Nucleus accumbens (tissue), 56 donors: ENCODE data around the gene SPARCL1.
"Not testable (repeated sequence)": the region's sequence is repeated elsewhere in the genome, so short reads cannot be mapped to it uniquely, and the experiment has no call there.

ENCODE experiments used
- DNase-seq, 56 donors: peaks; one replicate each; lab custom pipeline; 2025; lab: John Stamatoyannopoulos, UW

Gene SPARCL1, protein sequence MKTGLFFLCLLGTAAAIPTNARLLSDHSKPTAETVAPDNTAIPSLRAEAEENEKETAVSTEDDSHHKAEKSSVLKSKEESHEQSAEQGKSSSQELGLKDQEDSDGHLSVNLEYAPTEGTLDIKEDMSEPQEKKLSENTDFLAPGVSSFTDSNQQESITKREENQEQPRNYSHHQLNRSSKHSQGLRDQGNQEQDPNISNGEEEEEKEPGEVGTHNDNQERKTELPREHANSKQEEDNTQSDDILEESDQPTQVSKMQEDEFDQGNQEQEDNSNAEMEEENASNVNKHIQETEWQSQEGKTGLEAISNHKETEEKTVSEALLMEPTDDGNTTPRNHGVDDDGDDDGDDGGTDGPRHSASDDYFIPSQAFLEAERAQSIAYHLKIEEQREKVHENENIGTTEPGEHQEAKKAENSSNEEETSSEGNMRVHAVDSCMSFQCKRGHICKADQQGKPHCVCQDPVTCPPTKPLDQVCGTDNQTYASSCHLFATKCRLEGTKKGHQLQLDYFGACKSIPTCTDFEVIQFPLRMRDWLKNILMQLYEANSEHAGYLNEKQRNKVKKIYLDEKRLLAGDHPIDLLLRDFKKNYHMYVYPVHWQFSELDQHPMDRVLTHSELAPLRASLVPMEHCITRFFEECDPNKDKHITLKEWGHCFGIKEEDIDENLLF

DNA sequence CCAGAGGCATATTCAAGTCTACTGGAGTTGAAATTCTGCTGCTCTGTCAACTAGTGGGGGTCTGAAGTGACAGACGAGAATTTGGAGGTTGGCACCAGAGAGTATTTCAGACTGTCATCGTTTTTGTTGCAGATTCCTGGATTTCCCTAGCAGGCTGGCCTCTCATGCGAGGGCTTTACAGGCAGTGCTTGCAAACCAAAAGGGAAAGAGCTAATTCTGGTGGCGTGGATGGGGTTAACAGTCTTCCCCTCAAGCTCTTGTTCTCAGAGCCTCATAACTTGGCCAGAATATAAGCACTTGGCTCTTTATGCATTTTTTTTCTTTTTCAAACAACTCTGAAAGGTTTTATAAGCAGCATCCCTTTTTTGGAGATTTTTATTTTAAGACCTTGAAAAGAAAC, at the start of gene SPARCL1:
Gene SPARCL1 (minus strand): TSS at position 190 of the 400 bp plus-strand sequence. CDS start 29,802 bp downstream, outside the sequence.
- DNase-seq: peak in 21 of 56 donors; percentile 5 to 56 (median 20)

DNA sequence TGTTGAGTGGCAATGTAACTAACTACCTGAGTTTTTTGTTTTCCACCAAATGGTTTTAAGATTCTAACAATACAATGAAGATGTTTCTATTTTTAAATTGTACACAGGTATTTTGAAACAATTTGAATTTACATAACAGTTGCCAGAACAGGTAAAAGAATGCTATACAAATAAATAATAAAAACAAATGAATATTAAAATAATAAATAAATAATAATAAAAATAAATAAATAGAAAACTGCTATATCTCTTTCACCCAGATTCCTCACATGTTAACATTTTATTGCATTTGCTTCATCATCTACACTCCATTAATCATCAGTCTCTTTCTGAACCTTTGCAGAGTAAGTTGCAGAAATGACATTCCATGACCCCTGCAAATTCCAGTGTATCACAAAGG, 46.8 kb upstream of the SPARCL1 start:
- no peak for DNase-seq

DNA sequence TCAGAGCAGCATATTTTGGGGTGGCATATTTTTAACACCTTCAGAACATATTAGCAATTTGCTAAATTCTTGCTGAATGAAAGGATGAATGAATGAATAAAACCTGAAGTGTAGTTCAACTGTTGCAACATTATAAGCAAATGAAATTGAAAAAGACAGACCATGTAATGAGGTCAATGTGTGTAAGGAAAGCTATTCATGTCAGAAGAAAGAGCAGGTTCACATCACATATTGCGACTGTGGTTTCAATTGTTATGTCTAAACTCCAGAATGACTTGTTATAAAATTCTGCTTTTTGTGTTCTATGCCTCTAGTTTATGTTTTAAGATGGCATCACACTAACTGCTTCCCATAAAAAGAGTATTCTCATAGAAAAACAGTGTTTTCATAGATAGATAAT, 46.2 kb upstream of the SPARCL1 start:
- no peak for DNase-seq

DNA sequence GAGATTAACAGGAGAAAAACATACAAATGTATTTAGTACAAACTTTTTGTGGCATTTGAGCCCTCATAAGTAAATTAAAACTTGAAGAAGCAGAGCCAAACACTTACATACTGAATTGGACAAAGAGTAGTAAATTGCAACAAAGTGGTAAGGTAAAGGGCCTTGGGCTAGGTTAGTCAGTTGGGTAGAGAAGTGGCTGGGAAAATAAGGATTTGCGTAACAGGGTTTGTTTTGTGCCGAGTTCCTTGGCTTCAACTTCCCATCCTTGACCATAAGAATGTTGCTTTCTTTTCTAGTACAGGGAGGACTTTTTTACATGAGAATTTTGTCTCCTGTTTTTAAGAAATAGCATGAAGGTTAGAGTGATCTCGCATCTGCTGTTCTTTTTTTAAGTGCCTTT, 45.8 kb upstream of the SPARCL1 start:
- DNase-seq: no peak

DNA sequence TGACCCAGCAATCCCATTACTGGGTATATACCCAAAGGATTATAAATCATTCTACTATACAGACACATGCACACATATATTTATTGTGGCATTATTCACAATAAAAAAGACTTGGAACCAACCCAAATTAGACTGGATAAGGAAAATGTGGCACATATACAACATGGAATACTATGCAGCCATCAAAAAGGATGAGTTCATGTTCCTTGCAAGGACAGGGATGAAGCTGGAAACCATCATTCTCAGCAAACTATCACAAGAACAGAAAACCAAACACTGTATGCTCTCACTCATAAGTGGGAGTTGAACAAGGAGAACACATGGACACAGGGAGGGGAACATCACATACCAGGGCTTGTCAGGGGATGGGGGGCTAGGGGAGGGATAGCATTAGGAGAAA, 45.2 kb upstream of the SPARCL1 start:
- DNase-seq: not testable (repeated sequence)

DNA sequence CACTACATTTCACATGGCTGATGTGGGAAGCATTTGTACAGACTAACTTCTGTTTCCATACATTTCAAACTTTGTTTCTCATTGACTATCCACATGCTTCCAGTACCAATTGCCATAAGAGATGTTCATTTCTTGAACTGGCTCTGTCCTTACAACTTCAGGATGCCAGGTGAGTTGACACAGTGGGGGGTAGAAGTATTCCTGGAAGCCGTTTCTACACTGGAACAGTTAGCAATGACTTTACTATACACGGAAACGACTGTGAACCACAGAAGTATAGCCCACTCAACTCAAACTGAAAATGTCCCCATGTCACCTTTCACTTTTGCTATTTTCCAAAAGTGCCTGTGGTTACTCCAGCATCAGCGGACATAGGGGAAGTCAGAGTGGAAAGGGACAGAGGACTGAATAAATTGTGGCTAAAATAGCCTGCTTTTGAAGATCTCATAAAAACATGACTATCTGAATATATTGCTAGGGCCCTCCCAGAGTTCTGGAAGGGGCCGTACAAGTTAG, 41.2 kb upstream of the SPARCL1 start:
- DNase-seq: no peak

DNA sequence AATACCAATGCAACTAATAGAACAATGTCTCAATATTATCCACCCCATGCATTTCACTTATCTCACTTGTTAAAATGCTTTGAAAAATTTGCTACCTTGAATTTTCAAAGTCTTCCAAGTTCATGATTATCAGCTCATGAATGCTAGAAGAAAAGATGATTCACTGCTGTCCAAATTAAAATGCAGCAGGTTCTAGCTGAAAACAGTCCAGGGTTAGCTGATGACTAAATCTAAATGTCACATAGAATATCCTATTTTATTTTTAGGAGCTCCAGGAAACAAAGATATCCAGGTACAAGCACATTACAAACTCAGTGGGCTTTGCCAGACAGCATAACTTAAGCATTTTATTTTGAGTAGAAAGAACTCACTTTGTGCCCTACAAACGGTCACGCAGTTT, 38.0 kb upstream of the SPARCL1 start:
- no peak for DNase-seq

DNA sequence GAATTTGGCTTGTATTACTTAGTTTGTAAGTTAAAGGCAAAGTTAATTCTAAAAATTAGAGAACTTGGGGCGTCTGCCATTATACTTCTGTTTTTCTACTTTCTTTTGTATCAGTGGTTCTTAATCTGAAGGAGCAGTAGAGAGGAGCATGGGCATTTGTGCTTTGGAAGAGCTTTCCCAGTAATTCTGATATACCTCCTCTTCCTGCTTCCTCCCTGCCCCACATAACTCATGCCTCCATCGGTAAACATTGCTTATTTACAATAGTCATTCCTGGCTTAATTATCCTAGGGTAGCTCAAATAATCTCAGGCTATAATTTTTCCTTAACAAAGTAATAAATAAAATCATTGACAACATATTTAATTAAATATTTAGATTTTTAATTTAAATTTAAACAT, 37.1 kb upstream of the SPARCL1 start:
- DNase-seq: no peak

DNA sequence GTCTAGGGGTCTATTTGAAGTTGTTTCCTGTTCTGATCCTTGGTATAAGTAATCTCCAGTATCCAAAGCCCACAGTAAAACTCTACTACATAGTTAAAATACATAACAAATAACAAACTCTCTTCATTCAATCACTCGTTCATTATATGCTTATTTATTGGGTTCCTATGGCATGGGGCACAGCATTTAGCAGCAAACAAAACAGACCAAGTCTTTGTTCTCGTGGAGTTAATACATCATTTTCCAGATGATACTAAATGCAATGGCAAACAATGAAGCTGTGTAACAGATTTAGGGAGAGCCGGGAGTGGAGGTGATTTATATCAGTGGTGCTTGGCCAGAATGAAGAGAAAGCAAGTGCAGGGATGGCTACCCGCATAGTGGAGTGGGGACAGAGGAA, 36.6 kb upstream of the SPARCL1 start:
- no peak for DNase-seq

DNA sequence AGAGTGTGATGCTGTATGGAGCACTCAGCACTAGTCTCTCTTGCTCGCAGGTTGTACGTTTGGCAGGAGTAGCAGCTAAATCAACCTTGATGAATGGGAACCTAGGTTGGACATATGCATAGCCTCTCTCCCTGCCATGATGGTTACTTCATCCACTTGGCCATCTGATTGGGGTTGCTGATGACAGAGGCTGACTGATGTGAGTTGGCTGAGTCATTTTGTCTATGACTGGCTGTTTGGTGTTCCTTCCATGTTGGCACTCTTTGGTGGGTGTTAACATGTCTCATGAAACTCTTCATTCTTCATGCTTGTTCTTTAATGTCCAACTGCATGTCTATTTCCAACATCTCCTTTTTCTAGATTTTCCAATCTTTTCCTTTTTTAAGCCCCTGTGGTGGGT, 31.6 kb upstream of the SPARCL1 start:
- DNase-seq: no peak

DNA sequence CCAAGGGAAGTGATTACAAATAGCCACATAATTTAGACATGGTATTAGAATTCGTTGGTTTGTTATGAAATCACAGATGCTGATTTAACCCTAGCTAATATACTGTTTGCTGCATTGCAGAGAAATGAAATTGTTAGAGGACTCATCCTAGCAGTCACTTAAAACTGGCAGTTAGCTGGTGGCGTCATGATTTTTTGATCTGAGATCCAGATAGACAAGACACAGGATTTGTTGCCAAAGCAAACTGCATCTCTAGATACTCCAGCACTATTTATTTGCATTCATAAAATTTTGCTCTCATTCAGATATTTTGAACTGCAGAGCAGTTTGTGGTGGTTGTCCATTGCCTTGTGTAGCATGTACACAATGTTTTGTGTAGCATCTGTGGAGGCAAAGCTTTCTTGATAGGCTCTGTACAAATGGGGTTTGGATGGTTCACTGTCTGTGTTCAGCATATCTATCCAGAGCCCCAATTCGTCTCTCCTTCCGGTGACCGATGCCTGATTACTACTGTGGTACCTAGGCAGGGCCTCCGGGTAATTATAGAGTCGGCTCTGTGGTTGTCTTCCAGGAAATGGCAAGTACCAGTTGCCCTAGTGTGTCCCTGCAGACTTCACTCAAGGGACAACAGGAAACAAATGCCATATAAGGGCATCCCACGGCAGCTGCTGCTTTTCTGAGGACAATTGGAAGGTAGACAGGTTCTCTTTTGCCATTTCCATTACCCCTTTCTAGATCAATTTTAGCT, 30.1 kb upstream of the SPARCL1 start:
- DNase-seq: no peak

DNA sequence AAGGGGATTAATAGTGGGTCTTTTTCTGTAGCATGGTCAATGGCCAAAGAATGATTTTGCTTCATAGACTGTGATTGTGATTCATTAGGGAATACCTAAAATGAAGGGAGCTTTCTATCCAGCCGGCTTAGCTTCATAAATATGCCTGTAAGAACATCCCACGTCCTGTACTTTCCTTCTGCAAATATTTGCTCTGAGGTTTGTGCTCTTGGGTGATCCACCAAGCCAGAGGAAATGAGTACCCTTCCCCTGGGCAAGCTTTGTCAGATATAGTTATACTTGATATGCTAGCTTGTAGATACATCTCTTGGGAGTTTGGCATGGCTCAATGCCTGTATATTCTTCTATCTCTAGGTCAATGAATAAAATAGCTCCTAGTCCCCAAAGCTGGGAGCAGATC, 28.2 kb upstream of the SPARCL1 start:
- DNase-seq: no peak

DNA sequence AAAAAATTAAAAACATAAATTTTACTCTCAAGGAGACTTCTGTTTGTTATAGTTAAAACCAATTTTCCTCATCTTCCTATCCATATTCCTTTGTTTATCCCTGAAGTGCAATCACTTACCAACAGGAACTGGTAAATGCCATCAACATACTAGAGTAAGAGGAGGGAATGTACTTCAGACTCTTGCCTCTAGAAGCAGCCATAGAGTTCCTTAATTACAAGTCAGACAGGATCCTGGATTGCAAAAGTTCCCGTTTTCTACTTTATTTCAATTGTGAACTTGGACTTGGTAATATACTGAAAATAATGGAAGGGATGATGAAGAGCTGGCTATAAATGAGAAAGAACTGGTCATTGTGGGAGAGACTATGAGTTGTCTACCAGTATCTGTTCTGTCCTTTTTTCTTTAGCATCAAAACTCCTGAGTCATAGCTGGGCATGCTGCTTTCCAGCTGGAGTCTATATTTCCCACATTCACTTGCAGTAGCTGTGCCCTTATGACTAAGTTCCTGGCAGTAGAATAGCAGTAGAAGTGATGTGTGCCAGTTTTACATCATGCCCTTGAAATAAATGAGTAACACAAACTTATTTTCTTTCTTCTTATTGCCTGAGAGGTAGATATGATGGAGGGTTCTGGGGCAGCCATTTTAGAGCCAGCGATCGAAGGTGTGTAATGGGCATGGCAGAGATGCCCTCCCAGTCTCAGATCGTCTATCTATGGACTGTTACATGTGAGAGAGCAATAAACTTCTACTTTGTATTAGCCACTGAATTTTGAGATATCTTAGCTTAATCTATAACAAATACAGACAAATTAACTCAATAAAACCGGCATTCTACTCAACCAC, 26.8 kb upstream of the SPARCL1 start:
- DNase-seq: no peak

DNA sequence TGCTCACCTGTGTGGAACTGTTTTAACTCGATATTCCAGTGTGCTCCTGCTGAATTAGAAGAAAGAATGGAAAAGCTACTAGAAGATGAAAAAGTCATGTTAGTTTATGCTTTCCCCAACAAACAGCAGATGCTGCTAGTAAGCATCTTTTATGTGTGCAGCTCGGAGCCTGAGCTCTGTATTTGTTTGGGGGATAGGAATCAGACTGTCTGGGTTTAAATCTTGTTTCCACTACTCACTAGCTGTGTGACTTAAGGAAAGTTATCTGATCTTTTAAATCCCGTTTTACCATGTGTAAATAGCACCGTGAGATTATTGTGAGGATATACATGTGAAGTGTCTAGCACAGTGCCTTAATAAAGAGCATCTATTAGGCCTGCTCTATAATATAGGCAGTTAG, 24.0 kb upstream of the SPARCL1 start:
- DNase-seq: no peak

DNA sequence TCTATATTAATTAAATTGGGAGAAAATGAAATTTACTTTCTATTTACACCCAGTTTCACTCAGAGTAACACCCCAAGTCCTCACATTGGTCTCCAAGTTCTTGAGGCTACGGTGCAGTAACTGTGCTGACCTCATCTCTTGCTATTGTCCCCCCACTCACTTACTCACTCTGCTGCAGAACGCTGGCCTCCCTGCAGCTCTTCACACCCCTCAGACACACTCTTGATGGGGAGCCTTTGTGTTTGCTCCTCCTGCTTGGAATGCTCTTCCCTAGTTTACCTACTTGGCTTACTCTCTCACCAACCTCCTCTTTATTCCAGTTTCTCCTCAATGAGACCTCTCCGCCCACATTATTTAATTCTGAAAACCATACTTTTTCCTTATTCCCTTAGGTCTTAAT, 22.2 kb upstream of the SPARCL1 start:
- no peak for DNase-seq

DNA sequence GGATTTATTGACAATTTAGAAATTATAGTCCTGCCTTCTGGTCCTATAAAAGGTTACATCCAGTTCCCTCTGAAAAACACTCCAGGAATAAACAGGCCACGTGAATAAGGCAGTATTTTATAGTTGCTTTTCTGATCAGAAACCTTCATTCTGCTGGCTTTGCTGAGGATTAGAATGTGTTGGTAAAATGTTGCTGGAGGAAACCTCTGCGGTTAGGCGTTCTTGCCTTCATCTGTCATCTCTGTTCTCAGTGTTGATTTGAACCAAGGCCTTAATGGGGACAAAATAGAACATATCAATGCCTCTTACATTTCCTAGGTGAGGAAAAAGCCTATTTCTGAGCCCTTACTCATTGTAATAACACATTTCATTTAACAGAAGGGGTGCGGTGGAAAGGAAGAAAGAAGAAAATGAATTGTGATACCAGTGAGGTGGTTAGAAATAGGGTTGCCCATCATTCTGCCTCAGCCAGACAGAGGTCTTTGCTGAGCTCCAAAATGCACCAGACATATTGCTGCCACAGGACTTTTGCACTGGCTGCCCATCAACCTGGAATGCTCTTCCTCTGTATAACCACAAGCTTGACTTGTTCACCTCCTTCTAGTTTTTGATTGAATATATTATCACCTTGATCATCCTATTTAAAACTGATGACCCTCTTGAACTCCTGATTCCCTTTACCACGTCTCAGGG, 18.0 kb upstream of the SPARCL1 start:
- no peak for DNase-seq

DNA sequence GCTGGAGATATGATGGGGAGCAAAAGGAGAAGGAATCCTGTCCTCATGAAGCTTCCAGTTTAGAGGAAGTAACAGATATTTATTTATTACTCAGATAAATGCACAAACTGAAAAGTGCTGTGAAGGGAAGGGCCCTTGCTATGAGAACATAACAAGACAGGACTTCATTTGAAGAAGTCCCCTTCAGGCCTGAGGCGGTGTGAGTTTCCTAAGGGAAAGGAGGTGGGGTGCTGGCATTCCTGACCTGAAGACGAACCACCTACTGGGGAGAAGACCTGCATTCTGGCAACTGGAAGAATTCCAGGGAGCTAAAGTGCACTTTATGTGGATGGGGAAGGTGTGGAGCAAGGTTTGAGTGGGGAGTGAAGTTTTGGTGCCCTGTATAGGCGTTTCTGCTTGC, 15.9 kb upstream of the SPARCL1 start:
- no peak for DNase-seq

DNA sequence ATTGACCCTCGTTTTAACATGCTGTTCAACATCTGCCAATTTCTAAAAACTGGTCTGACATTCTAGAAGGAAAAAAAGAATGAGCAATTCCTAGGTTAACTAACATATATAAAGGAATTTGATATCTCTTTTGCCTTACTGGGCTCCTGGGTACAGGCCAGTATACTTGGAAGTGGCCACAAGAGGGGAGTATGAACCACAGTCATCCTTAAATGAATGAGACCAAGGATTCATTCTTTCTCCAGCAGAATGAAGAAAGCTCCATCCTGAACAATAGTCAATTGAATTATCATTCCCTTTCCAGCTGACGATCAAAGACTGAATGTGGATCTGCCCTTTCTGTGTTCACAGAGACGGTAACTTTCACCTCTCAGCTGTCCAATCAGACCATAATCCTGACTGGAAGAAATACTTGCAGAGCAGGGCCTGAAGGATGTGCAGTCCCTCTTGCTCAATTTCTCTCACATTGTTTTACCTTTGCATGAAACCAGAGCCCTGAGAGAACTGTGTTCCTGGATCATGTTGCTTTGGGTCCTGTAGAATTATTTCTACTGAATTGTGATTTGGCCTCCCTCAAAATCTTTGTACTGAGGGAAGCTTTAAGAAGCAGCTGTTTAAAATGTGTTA, 14.8 kb upstream of the SPARCL1 start:
- DNase-seq: peak in 6 of 56 donors; percentile 5 to 25 (median 18)

DNA sequence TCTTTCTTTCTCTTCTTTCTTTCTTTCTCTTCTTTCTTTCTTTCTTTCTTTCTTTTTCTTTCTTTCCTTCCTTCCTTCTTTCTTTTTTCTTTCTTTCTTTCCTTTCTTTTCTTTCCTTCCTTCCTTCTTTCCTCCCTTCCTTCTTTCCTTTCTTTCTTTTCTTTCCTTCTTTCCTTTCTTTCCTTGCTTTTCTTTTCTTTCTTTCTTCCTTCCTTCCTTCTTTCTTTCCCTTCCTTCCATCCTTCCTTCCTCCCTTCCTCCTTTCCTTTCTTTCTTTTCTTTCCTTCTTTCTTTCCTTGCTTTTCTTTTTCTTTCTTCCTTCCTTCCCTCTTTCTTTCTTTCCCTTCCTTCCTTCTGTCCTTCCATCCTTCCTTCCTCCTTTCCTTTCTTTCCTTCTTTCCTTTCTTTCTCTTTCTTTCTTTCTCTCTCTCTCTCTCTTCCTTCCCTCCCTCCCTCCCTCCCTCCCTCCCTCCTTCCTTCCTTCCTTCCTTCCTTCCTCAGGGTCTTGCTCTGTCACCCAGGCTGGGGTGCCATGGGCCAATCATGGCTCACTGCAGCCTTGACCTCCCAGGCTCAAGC, 13.6 kb upstream of the SPARCL1 start:
- no peak for DNase-seq
